ENCODE measurements around the gene CYB5R3.

GRCh38 chr22:42582987-42583386 lies 66.2 kb downstream of the CYB5R3 start:
- TF ChIP-seq POLR2AphosphoS5 (IDR thresholded peaks at IDR 0.05) = no peak
- TF ChIP-seq POLR2A (IDR thresholded peaks at IDR 0.05) = no peak
- no peak for TF ChIP-seq CTCF (IDR thresholded peaks at IDR 0.05)

Data from suprapubic skin (tissue), 4 donors.